NT2/D1 (cell line): ENCODE measurements around the gene RABGGTA.

Experiments used
- YY1 ChIP-seq: IDR thresholded peaks from 2 replicates; pipeline ENCODE4 v1.6.1; 2011; ENCODE audit not compliant: insufficient read length, insufficient read depth
- ZNF274 ChIP-seq: IDR thresholded peaks from 2 replicates; pipeline ENCODE4 v1.6.1; 2011; ENCODE audit warnings: mild to moderate bottlenecking, low read depth, low read length

GRCh38 chr14:24238527-24239037 is 32.8 kb downstream of the RABGGTA start:
- no peak for TF ChIP-seq ZNF274
- TF ChIP-seq YY1, result no peak
